HEK293 (cell line): ENCODE measurements around the gene MORN1.

Source experiments
- CTCF ChIA-PET: fragments of 350-600 bp; formaldehyde crosslinking; extraction: SDS; loops from one replicate; lab custom pipeline; 2021; ENCODE audit warnings: antibody characterized with exemption; lab: Yijun Ruan, JAX
- POLR2A ChIA-PET: fragments of 300-600 bp; formaldehyde crosslinking; extraction: SDS; loops from one replicate; lab custom pipeline; 2020; ENCODE audit warnings: antibody characterized with exemption, inconsistent platforms; lab: Yijun Ruan, JAX
- H3K27ac ChIP-seq: fragments of 200-500 bp; sonication (Bioruptor generic); 2 replicates; pipeline ENCODE4 v1.5.1; 2014; ENCODE audit warnings: low read depth, low read length, control low read depth, inconsistent platforms; ENCODE audit errors: extremely low read depth
- H3K36me3 ChIP-seq, 2 experiments: fragments of 200-500 bp in 1 of 2; sonication (Bioruptor generic) in 1 of 2; 1 replicate in 1 of 2; 2 replicates in 1 of 2; pipeline ENCODE4 v1.5.1; 2014 to 2017; ENCODE audit warnings: inconsistent platforms in 2 of 2, low read length in 2 of 2; ENCODE audit not compliant: control insufficient read depth in 2 of 2, insufficient read depth in 1 of 2
- H3K4me1 ChIP-seq: fragments of 200-500 bp; sonication (Bioruptor generic); 2 replicates; pipeline ENCODE4 v1.5.1; 2014; ENCODE audit warnings: mild to moderate bottlenecking, low read length, inconsistent platforms; ENCODE audit not compliant: control insufficient read depth, insufficient read depth
- H3K4me3 ChIP-seq: 2 replicates; pipeline ENCODE4 v1.5.1; 2011; ENCODE audit warnings: low read depth, mild to moderate bottlenecking, control low read depth, low read length, moderate library complexity
- H3K9me3 ChIP-seq: fragments of 200-500 bp; sonication (Bioruptor generic); 2 replicates; pipeline ENCODE4 v1.5.1; 2014; ENCODE audit warnings: low read depth, low read length, inconsistent platforms; ENCODE audit not compliant: control insufficient read depth, insufficient read depth
- GLIS2 ChIP-seq: fragments of 450-650 bp; formaldehyde crosslinking; IDR thresholded peaks from 2 replicates; pipeline ENCODE4 v1.5.1; 2016; ENCODE audit warnings: missing biosample characterization, missing genetic modification characterization
- KLF1 ChIP-seq: fragments of 450-650 bp; formaldehyde crosslinking; IDR thresholded peaks from 2 replicates; pipeline ENCODE4 v1.5.1; 2016; ENCODE audit warnings: missing biosample characterization, missing genetic modification characterization
- KLF10 ChIP-seq: fragments of 450-650 bp; IDR thresholded peaks from 2 replicates; pipeline ENCODE4 v1.5.1; 2018; ENCODE audit warnings: missing biosample characterization, mild to moderate bottlenecking, missing genetic modification characterization
- KLF7 ChIP-seq: fragments of 450-650 bp; formaldehyde crosslinking; IDR thresholded peaks from 2 replicates; pipeline ENCODE4 v1.5.1; 2016; ENCODE audit warnings: missing biosample characterization, missing genetic modification characterization, borderline replicate concordance
- PATZ1 ChIP-seq: fragments of 450-650 bp; formaldehyde crosslinking; IDR thresholded peaks from 2 replicates; pipeline ENCODE4 v1.5.1; 2016; ENCODE audit warnings: missing biosample characterization, missing genetic modification characterization
- ZFP37 ChIP-seq: fragments of 450-650 bp; formaldehyde crosslinking; IDR thresholded peaks from 2 replicates; pipeline ENCODE4 v1.5.1; 2016; ENCODE audit warnings: missing biosample characterization, missing genetic modification characterization
- ZFP69B ChIP-seq: fragments of 450-650 bp; formaldehyde crosslinking; IDR thresholded peaks from 2 replicates; pipeline ENCODE4 v1.5.1; 2016; ENCODE audit warnings: missing biosample characterization, missing genetic modification characterization
- ZNF26 ChIP-seq: fragments of 450-650 bp; formaldehyde crosslinking; IDR thresholded peaks from 2 replicates; pipeline ENCODE4 v1.5.1; 2016; ENCODE audit warnings: missing biosample characterization, missing genetic modification characterization
- ZNF354C ChIP-seq: fragments of 450-650 bp; formaldehyde crosslinking; IDR thresholded peaks from 2 replicates; pipeline ENCODE4 v1.5.1; 2016; ENCODE audit warnings: missing biosample characterization, missing genetic modification characterization, low read depth, borderline replicate concordance
- ZNF391 ChIP-seq: fragments of 450-650 bp; formaldehyde crosslinking; IDR thresholded peaks from 2 replicates; pipeline ENCODE4 v1.5.1; 2016; ENCODE audit warnings: low read depth, missing biosample characterization, missing genetic modification characterization, borderline replicate concordance
- ZNF416 ChIP-seq: fragments of 450-650 bp; formaldehyde crosslinking; IDR thresholded peaks from 2 replicates; pipeline ENCODE4 v1.5.1; 2016; ENCODE audit warnings: missing biosample characterization, missing genetic modification characterization
- ZNF423 ChIP-seq: fragments of 450-650 bp; formaldehyde crosslinking; IDR thresholded peaks from 2 replicates; pipeline ENCODE4 v1.5.1; 2016; ENCODE audit warnings: missing biosample characterization, missing genetic modification characterization
- ZNF48 ChIP-seq: fragments of 450-650 bp; formaldehyde crosslinking; IDR thresholded peaks from 2 replicates; pipeline ENCODE4 v1.5.1; 2016; ENCODE audit warnings: missing biosample characterization, missing genetic modification characterization
- ZNF768 ChIP-seq: fragments of 450-650 bp; formaldehyde crosslinking; IDR thresholded peaks from 2 replicates; pipeline ENCODE4 v1.5.1; 2018; ENCODE audit warnings: missing biosample characterization, mild to moderate bottlenecking, missing genetic modification characterization
- ZSCAN30 ChIP-seq: fragments of 450-650 bp; IDR thresholded peaks from 2 replicates; pipeline ENCODE4 v1.5.1; 2018; ENCODE audit warnings: missing biosample characterization, mild to moderate bottlenecking, missing genetic modification characterization, moderate library complexity
- ZSCAN5A ChIP-seq: fragments of 450-650 bp; formaldehyde crosslinking; IDR thresholded peaks from 2 replicates; pipeline ENCODE4 v1.5.1; 2016; ENCODE audit warnings: missing biosample characterization, missing genetic modification characterization
- ZXDB ChIP-seq: fragments of 450-650 bp; formaldehyde crosslinking; IDR thresholded peaks from 2 replicates; pipeline ENCODE4 v1.5.1; 2016; ENCODE audit warnings: missing biosample characterization, missing genetic modification characterization
- TF ChIP-seq, protein P1 (sequence below): fragments of 450-650 bp; formaldehyde crosslinking; IDR thresholded peaks from 2 replicates; pipeline ENCODE4 v1.5.1; 2016; ENCODE audit warnings: missing biosample characterization, missing genetic modification characterization
- TF ChIP-seq, protein P2 (sequence below): fragments of 450-650 bp; formaldehyde crosslinking; IDR thresholded peaks from 2 replicates; pipeline ENCODE4 v1.5.1; 2017; ENCODE audit warnings: missing biosample characterization, missing genetic modification characterization

Gene MORN1

DNA sequence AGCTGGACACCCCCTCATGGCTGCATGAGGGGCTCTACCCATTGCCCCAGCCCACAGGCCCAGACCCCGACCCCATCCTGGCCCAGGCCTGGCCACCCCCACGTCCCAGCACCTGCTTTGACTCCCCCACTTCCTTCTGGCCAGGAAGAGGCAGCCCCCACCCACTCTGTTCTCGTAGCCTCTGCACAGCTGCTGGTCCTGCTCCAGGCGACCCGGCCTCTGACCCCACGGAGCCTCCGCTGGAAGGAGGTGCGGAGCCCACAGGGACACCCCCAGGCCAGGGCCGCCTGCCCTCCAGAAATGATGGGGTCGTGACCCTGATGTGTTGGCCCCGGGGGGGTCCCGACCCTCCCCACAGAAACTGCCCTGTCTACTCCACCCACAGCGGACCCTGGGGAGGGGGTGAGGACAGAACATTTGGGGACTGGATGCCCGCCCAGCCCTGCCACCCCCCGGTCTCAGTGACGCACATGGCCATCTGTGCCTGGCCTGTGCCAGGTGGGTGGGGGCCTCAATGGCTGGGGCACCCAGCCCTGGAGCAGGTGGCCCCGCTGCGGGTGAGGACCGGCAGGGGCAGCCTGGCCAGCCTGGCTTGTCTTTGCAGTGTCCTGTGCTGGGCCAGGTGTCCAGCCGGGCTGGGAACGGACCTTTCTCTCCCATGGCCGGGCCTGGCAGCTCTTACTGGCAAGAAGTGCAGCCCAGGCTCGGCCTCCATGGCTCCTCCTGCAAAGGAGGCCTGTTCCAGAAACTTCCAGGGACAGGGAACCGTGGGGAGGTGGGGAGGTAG, 78.6 kb downstream of the MORN1 start (continued):
- TF ChIP-seq, protein P1, sequence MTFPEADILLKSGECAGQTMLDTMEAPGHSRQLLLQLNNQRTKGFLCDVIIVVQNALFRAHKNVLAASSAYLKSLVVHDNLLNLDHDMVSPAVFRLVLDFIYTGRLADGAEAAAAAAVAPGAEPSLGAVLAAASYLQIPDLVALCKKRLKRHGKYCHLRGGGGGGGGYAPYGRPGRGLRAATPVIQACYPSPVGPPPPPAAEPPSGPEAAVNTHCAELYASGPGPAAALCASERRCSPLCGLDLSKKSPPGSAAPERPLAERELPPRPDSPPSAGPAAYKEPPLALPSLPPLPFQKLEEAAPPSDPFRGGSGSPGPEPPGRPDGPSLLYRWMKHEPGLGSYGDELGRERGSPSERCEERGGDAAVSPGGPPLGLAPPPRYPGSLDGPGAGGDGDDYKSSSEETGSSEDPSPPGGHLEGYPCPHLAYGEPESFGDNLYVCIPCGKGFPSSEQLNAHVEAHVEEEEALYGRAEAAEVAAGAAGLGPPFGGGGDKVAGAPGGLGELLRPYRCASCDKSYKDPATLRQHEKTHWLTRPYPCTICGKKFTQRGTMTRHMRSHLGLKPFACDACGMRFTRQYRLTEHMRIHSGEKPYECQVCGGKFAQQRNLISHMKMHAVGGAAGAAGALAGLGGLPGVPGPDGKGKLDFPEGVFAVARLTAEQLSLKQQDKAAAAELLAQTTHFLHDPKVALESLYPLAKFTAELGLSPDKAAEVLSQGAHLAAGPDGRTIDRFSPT (tag by site-specific recombination) = peak; percentile 40; the same call in 1 of the 2 replicates
- no peak for TF ChIP-seq ZXDB (tag by site-specific recombination)
- peak; percentile 37 for TF ChIP-seq GLIS2 (tag by site-specific recombination)
- TF ChIP-seq, protein P2, sequence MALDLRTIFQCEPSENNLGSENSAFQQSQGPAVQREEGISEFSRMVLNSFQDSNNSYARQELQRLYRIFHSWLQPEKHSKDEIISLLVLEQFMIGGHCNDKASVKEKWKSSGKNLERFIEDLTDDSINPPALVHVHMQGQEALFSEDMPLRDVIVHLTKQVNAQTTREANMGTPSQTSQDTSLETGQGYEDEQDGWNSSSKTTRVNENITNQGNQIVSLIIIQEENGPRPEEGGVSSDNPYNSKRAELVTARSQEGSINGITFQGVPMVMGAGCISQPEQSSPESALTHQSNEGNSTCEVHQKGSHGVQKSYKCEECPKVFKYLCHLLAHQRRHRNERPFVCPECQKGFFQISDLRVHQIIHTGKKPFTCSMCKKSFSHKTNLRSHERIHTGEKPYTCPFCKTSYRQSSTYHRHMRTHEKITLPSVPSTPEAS (tag by site-specific recombination) = no peak

DNA sequence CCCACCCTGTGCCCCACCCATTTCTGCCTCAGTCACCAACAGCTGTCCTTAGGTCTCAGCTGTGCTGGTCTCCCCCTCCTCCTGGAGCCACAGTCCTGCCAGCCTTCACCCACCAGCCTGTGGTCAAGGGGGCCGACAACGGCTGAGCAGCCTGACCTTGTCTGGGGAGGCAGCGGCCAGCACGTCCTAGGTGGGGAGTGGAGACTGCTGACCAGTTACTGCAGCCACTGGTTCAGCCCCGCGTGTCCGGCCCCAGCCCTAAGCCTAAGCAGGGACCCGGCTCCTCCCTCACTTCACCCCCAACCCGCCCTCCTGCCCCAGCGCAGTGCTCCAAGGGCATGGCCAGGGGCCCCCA, 79.2 kb downstream of the MORN1 start:
- Histone ChIP-seq H3K4me1 (peaks cover 13% of the 10 kb centered on the region), H3K27ac (0 out of 2 replicates have a peak overlapping the region, but pooled peaks have one; percentile 37), H3K9me3 (no peaks in the 10 kb centered on the region), H3K4me3 (no peak overlapping the region), H3K36me3 (peaks cover 0 to 26% of the 10 kb centered on the region in 2 experiments; a peak in 1 of 3 replicates)
- peak; percentile 28; the same call in 1 of the 2 replicates for TF ChIP-seq KLF1 (tag by site-specific recombination)
- TF ChIP-seq ZSCAN5A = no peak
- ChIA-PET CTCF (interaction anchor here (0.6 to 1.8 kb wide), 6 partner anchors 13 to 136 kb away, joined by 3 to 8 read pairs (median 4); partner anchors contain the start of gene FAAP20), POLR2A (interaction anchor here (0.6 to 1.8 kb wide), 7 partner anchors 13 to 179 kb away, joined by 3 to 12 read pairs (median 5); partner anchors contain the start of genes FAAP20, MORN1 and RER1)

- peak overlapping the region; percentile 62; the same call in 1 of the 2 replicates for H3K27ac ChIP-seq
- CTCF ChIA-PET = interaction anchor here (0.7 to 1.8 kb wide), 6 partner anchors 12 to 136 kb away, joined by 4 to 8 read pairs (median 5); partner anchors contain the start of gene FAAP20
- H3K36me3 ChIP-seq = peaks cover 0 to 33% of the 10 kb centered on the region in 2 experiments; a peak in 1 of 3 replicates
- peaks cover 13% of the 10 kb centered on the region for H3K4me1 ChIP-seq
- POLR2A ChIA-PET = interaction anchor here (0.9 to 1.8 kb wide), 6 partner anchors 13 to 178 kb away, joined by 3 to 12 read pairs (median 6); partner anchors contain the start of genes FAAP20, MORN1 and RER1
- no peaks in the 10 kb centered on the region for H3K9me3 ChIP-seq
- no peak overlapping the region for H3K4me3 ChIP-seq
- peak; percentile 80; the same call in 1 of the 2 replicates for TF ChIP-seq PATZ1 (tag by site-specific recombination)
- TF ChIP-seq ZFP37 (tag by site-specific recombination) = no peak
- peak; percentile 75 for TF ChIP-seq ZSCAN30 (tag by site-specific recombination)
- no peak; the same call in 1 of the 2 replicates for TF ChIP-seq KLF7 (tag by site-specific recombination)
- 0 out of 2 replicates have a peak, but pooled peaks have one; percentile 27 for TF ChIP-seq ZNF391 (tag by site-specific recombination)
- TF ChIP-seq ZFP69B (tag by site-specific recombination) = no peak
- TF ChIP-seq KLF10 = no peak; the same call in 1 of the 2 replicates
- TF ChIP-seq ZNF416 = no peak
- no peak for TF ChIP-seq ZNF26 (tag by site-specific recombination)
- peak; percentile 53; the same call in 1 of the 2 replicates for TF ChIP-seq ZNF423 (tag by site-specific recombination)
- TF ChIP-seq ZNF48 (tag by site-specific recombination) = no peak
- no peak for TF ChIP-seq ZNF354C (tag by site-specific recombination)
- no peak for TF ChIP-seq ZNF768 (tag by site-specific recombination)
These were observed 79.9 kb downstream of the MORN1 start for GRCh38 chr1:2311184-2312032.
